NCI-H1694 treated with DMSO at 0.1 percent for 48 hours (cell line): ENCODE results near the gene RASAL1.
A peak's percentile ranks its signal among the peaks of the same experiment; 100 is the strongest.

Experiments used
- DNase-seq: peaks from one replicate; lab custom pipeline; 2025; lab: John Stamatoyannopoulos, UW

Gene RASAL1

GRCh38 chr12:113096675-113097461 is 38.7 kb downstream of the RASAL1 start:
- DNase-seq, result peak; percentile 19

GRCh38 chr12:113095405-113095804 is 40.2 kb downstream of the RASAL1 start:
- DNase-seq, result no peak

GRCh38 chr12:113094738-113095137 is 40.8 kb downstream of the RASAL1 start:
- DNase-seq, result no peak

GRCh38 chr12:113093409-113094101 is 42.0 kb downstream of the RASAL1 start:
- no peak for DNase-seq

GRCh38 chr12:113092607-113093408 is 42.8 kb downstream of the RASAL1 start:
- no peak for DNase-seq

GRCh38 chr12:113091506-113091905 is 44.1 kb downstream of the RASAL1 start:
- DNase-seq, result no peak

- no peak for DNase-seq
Observed at GRCh38 chr12:113090740-113091139, 44.8 kb downstream of the RASAL1 start.

- DNase-seq, result no peak
Observed at GRCh38 chr12:113089839-113090238, 45.7 kb downstream of the RASAL1 start.

- DNase-seq, result no peak
Observed at GRCh38 chr12:113088971-113089756, 46.4 kb downstream of the RASAL1 start.

GRCh38 chr12:113088037-113088436 is 47.5 kb downstream of the RASAL1 start:
- no peak for DNase-seq

- DNase-seq, result no peak
Observed at GRCh38 chr12:113087193-113087592, 48.4 kb downstream of the RASAL1 start.

GRCh38 chr12:113086249-113087164 is 49.1 kb downstream of the RASAL1 start:
- DNase-seq, result no peak

GRCh38 chr12:113083863-113084435 is 51.6 kb downstream of the RASAL1 start:
- DNase-seq, result no peak

GRCh38 chr12:113082486-113083148 is 52.9 kb downstream of the RASAL1 start:
- DNase-seq, result no peak

- no peak for DNase-seq
Observed at GRCh38 chr12:113081873-113082272, 53.7 kb downstream of the RASAL1 start.

GRCh38 chr12:113077859-113078255 is 57.7 kb downstream of the RASAL1 start:
- no peak for DNase-seq

- no peak for DNase-seq
Observed at GRCh38 chr12:113077057-113077858, 58.3 kb downstream of the RASAL1 start.

GRCh38 chr12:113075137-113075683 is 60.4 kb downstream of the RASAL1 start:
- no peak for DNase-seq

GRCh38 chr12:113073586-113073985 is 62.0 kb downstream of the RASAL1 start:
- DNase-seq, result no peak
